ENCODE measurements around the gene RNASE4.
"Not testable (repeated sequence)": the region's sequence is repeated elsewhere in the genome, so short reads cannot be mapped to it uniquely, and the experiment has no call there.

RNASE4 gene

DNA sequence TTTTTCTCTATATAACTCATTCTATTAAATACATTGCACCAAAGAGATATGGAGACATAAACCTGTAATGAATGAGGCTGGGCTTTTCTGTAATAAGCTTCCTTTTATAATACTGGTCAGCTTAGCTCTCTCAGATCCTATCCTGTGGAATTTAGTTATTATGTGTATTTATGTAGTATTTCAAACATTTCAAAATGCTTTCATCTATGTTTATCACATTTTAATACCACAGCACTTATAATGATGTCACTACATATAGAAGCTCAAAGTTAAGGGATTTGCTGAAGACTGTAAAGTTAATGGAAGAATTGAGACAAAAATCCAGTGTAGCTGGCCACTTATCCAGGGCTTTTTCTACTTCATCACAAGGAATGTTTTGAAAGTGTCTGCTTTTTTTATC is 15.6 kb downstream of the RNASE4 start:
- no peaks in the 10 kb centered on the region for H3K36me3 ChIP-seq (ENCODE audit: control insufficient read depth, low read length)
- H3K4me1 ChIP-seq (ENCODE audit: control insufficient read depth, low read length) = no peaks in the 10 kb centered on the region
- H3K4me2 ChIP-seq (ENCODE audit: low read length) = no peak overlapping the region
- no peaks in the 10 kb centered on the region for H3F3A ChIP-seq (ENCODE audit: control insufficient read depth, insufficient read depth)
- no peaks in the 10 kb centered on the region for H3K9me3 ChIP-seq (ENCODE audit: control insufficient read depth, insufficient read depth, low read length)
- H3K4me3 ChIP-seq (ENCODE audit: low read length) = no peak overlapping the region
- no peak overlapping the region for H3K27ac ChIP-seq (ENCODE audit: low read depth, low read length)
- no peaks in the 10 kb centered on the region; the same call in 1 of the 2 replicates for H3K27me3 ChIP-seq (ENCODE audit: control insufficient read depth, low read length)
- H4K20me1 ChIP-seq (ENCODE audit: control insufficient read depth, insufficient read depth, low read depth, low read length) = no peaks in the 10 kb centered on the region
- TF ChIP-seq EZH2phosphoT487 (IDR thresholded peaks at IDR 0.05; ENCODE audit: borderline replicate concordance, low read length) = no peak
- TF ChIP-seq, protein P1, sequence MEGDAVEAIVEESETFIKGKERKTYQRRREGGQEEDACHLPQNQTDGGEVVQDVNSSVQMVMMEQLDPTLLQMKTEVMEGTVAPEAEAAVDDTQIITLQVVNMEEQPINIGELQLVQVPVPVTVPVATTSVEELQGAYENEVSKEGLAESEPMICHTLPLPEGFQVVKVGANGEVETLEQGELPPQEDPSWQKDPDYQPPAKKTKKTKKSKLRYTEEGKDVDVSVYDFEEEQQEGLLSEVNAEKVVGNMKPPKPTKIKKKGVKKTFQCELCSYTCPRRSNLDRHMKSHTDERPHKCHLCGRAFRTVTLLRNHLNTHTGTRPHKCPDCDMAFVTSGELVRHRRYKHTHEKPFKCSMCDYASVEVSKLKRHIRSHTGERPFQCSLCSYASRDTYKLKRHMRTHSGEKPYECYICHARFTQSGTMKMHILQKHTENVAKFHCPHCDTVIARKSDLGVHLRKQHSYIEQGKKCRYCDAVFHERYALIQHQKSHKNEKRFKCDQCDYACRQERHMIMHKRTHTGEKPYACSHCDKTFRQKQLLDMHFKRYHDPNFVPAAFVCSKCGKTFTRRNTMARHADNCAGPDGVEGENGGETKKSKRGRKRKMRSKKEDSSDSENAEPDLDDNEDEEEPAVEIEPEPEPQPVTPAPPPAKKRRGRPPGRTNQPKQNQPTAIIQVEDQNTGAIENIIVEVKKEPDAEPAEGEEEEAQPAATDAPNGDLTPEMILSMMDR (IDR thresholded peaks at IDR 0.05; ENCODE audit: low read depth, low read length, poor library complexity, severe bottlenecking) = no peak
- no peaks in the 10 kb centered on the region for H3K79me2 ChIP-seq (ENCODE audit: control insufficient read depth, low read length)
- H3K9me2 ChIP-seq (replicated peaks; ENCODE audit: control insufficient read depth, low read length) = no peaks in the 10 kb centered on the region

DNA sequence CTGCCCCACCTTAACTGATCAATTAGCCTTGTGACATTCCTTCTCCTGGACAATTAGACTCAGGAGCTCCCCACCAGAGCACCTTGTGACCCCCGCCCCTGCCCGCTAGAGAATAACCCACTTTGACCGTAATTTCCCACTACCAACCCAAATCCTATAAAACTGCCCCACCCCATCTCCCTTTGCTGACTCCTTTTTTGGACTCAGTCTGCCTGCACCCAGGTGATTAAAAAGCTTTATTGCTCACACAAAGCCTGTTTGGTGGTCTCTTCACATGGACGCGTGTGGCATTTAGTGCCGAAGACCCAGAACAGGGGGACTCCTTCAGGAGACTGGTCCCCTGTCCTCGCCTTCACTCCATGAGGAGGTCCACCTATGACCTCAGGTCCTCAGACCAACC is 16.6 kb downstream of the RNASE4 start:
- H3K27me3 ChIP-seq (ENCODE audit: control insufficient read depth, low read length); H4K20me1 ChIP-seq (ENCODE audit: control insufficient read depth, insufficient read depth, low read depth, low read length): not testable (repeated sequence)

DNA sequence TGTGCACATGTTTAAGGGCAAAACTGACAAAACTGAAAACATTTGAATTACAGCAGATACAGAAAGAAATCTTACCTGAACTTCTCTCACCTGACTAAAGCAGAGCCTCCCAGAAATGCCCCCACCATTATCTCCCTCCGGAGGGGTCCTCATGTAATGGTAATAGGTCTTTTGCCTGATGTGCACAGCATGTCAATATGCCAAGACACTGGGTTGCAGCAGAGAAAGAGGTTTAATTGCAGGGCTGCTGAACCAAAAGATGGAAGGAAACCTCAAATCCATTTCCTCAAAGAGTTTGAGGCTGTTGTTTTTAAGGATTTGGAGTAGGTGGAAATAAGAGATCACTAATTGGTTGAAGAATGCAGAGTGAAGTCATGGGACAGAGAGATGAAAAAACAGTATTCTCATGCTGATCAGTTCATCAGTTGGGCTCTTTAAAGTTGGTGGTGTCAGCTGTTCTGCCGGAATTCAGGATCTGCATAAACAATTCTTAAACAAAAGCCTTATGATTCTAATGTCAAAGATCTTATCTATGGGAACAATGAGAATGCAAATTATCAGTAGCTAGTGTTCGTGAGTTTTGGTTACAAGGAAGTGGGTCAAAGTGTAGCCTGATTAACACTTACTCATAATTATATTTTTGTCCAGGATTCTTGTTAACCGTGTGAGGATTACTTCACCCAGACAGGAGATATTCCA is 22.4 kb downstream of the RNASE4 start:
- no peak overlapping the region for H3K27ac ChIP-seq (ENCODE audit: low read depth, low read length)
- H3K9me3 ChIP-seq (ENCODE audit: control insufficient read depth, insufficient read depth, low read length) = peaks cover 5% of the 10 kb centered on the region; the same call in 1 of the 2 replicates
- TF ChIP-seq EZH2phosphoT487 (IDR thresholded peaks at IDR 0.05; ENCODE audit: borderline replicate concordance, low read length) = no peak
- TF ChIP-seq, protein P1 (IDR thresholded peaks at IDR 0.05; ENCODE audit: low read depth, low read length, poor library complexity, severe bottlenecking) = no peak
- H3K4me2 ChIP-seq (ENCODE audit: low read length) = no peak overlapping the region
- no peaks in the 10 kb centered on the region for H3K9me2 ChIP-seq (replicated peaks; ENCODE audit: control insufficient read depth, low read length)
- H3K36me3 ChIP-seq (ENCODE audit: control insufficient read depth, low read length) = no peaks in the 10 kb centered on the region
- H3K79me2 ChIP-seq (ENCODE audit: control insufficient read depth, low read length) = no peaks in the 10 kb centered on the region
- H3K4me1 ChIP-seq (ENCODE audit: control insufficient read depth, low read length) = no peaks in the 10 kb centered on the region
- H4K20me1 ChIP-seq (ENCODE audit: control insufficient read depth, insufficient read depth, low read depth, low read length) = no peaks in the 10 kb centered on the region
- H3K4me3 ChIP-seq (ENCODE audit: low read length) = no peak overlapping the region
- no peaks in the 10 kb centered on the region for H3F3A ChIP-seq (ENCODE audit: control insufficient read depth, insufficient read depth)
- no peaks in the 10 kb centered on the region for H3K27me3 ChIP-seq (ENCODE audit: control insufficient read depth, low read length)

More for the DNA sequence above, 16.6 kb downstream of the RNASE4 start:
- not testable (repeated sequence) for H3K36me3 ChIP-seq (ENCODE audit: control insufficient read depth, low read length); H3K4me3 ChIP-seq (ENCODE audit: low read length); H3K9me2 ChIP-seq (replicated peaks; ENCODE audit: control insufficient read depth, low read length); H3K4me2 ChIP-seq (ENCODE audit: low read length); H3K27ac ChIP-seq (ENCODE audit: low read depth, low read length); H3K79me2 ChIP-seq (ENCODE audit: control insufficient read depth, low read length); H3F3A ChIP-seq (ENCODE audit: control insufficient read depth, insufficient read depth); H3K9me3 ChIP-seq (ENCODE audit: control insufficient read depth, insufficient read depth, low read length); H3K4me1 ChIP-seq (ENCODE audit: control insufficient read depth, low read length)

DNA sequence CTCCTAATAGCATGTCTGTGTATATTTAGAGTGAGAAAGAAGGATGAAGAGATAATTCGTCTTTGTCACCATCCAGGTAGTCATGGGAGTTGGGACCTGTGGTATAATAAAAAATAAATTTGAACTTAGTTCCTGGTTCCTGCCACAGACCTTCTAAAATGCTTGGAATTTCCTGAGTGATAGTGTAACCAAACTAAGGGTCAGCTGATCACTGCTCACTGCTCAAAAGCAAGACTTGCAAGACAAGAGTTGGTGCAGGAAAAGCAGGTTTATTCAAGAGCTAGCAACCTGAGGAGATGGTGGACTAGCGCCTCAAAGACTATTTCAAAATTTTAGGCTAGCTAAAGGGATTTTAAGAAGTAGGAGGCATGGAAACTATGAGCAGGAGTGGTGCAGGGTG is 23.3 kb downstream of the RNASE4 start:
- no peak overlapping the region for H3K4me2 ChIP-seq (ENCODE audit: low read length)
- peaks cover 5% of the 10 kb centered on the region; the same call in 1 of the 2 replicates for H3K9me3 ChIP-seq (ENCODE audit: control insufficient read depth, insufficient read depth, low read length)
- H3K27me3 ChIP-seq (ENCODE audit: control insufficient read depth, low read length) = no peaks in the 10 kb centered on the region
- no peaks in the 10 kb centered on the region for H3K9me2 ChIP-seq (replicated peaks; ENCODE audit: control insufficient read depth, low read length)
- H3K27ac ChIP-seq (ENCODE audit: low read depth, low read length) = no peak overlapping the region
- no peaks in the 10 kb centered on the region for H3K79me2 ChIP-seq (ENCODE audit: control insufficient read depth, low read length)
- H3K4me3 ChIP-seq (ENCODE audit: low read length) = no peak overlapping the region
- H3F3A ChIP-seq (ENCODE audit: control insufficient read depth, insufficient read depth) = no peaks in the 10 kb centered on the region
- H3K36me3 ChIP-seq (ENCODE audit: control insufficient read depth, low read length) = no peaks in the 10 kb centered on the region
- no peaks in the 10 kb centered on the region for H4K20me1 ChIP-seq (ENCODE audit: control insufficient read depth, insufficient read depth, low read depth, low read length)
- TF ChIP-seq, protein P1 (IDR thresholded peaks at IDR 0.05; ENCODE audit: low read depth, low read length, poor library complexity, severe bottlenecking) = no peak
- no peak for TF ChIP-seq EZH2phosphoT487 (IDR thresholded peaks at IDR 0.05; ENCODE audit: borderline replicate concordance, low read length)
- no peaks in the 10 kb centered on the region for H3K4me1 ChIP-seq (ENCODE audit: control insufficient read depth, low read length)
